Stimulated activated naive CD8-positive, alpha-beta T cell treated with anti-CD3 and anti-CD28 coated beads, Interleukin-15, Interleukin-2, amounts not matched to agents 100 U/mL and 50 U/mL, for 24 hours (primary cell): Measurements from ENCODE around the gene PALLD.
A peak's percentile ranks its signal among the peaks of the same experiment; 100 is the strongest.

Source experiments
- ATAC-seq: fragments of 150-1000 bp; cut with Tn5 transposase; one replicate; pipeline ENCODE4 v1.10.0; 2021
- DNase-seq: peaks from one replicate; pipeline ENCODE4 v3.0.0; 2021

Gene PALLD

GRCh38 chr4:168527560-168527959 lies 30.7 kb downstream of the PALLD start:
- DNase-seq = no peak
- no peak for ATAC-seq

GRCh38 chr4:168528131-168528949 lies 31.5 kb downstream of the PALLD start:
- DNase-seq (no peak), ATAC-seq (no peak)

GRCh38 chr4:168529257-168529656 lies 32.4 kb downstream of the PALLD start:
- DNase-seq = no peak
- ATAC-seq = no peak

GRCh38 chr4:168531305-168531704 lies 34.5 kb downstream of the PALLD start:
- ATAC-seq = no peak
- no peak for DNase-seq

GRCh38 chr4:168534535-168534934 lies 37.7 kb downstream of the PALLD start:
- DNase-seq (no peak), ATAC-seq (no peak)

- DNase-seq (no peak), ATAC-seq (no peak)
These were observed 38.8 kb downstream of the PALLD start for GRCh38 chr4:168535689-168536088.

- ATAC-seq (no peak), DNase-seq (no peak)
These were observed 39.6 kb downstream of the PALLD start for GRCh38 chr4:168536448-168536847.

- ATAC-seq (no peak), DNase-seq (no peak)
These were observed 40.2 kb downstream of the PALLD start for GRCh38 chr4:168537086-168537485.

GRCh38 chr4:168537571-168537970 lies 40.7 kb downstream of the PALLD start:
- DNase-seq (no peak), ATAC-seq (no peak)

- no peak for ATAC-seq
- no peak for DNase-seq
These were observed 41.8 kb downstream of the PALLD start for GRCh38 chr4:168538632-168539031.

- no peak for DNase-seq
- ATAC-seq = peak; percentile 28
These were observed 43.2 kb downstream of the PALLD start for GRCh38 chr4:168540086-168540485.

- DNase-seq (no peak), ATAC-seq (no peak)
These were observed 43.8 kb downstream of the PALLD start for GRCh38 chr4:168540503-168541265.

- ATAC-seq = no peak
- no peak for DNase-seq
These were observed 44.6 kb downstream of the PALLD start for GRCh38 chr4:168541266-168541953.

- no peak for DNase-seq
- ATAC-seq = no peak
These were observed 52.3 kb downstream of the PALLD start for GRCh38 chr4:168549143-168549542.

- no peak for DNase-seq
- no peak for ATAC-seq
These were observed 53.4 kb downstream of the PALLD start for GRCh38 chr4:168550064-168550766.

- DNase-seq (no peak), ATAC-seq (no peak)
These were observed 54.4 kb downstream of the PALLD start for GRCh38 chr4:168551211-168551610.

- DNase-seq (no peak), ATAC-seq (peak; percentile 65)
These were observed 55.3 kb downstream of the PALLD start for GRCh38 chr4:168551945-168552695.

GRCh38 chr4:168553714-168554370 lies 57.0 kb downstream of the PALLD start:
- ATAC-seq = no peak
- DNase-seq = no peak

- ATAC-seq = no peak
- DNase-seq = no peak
These were observed 58.6 kb downstream of the PALLD start for GRCh38 chr4:168555437-168555836.

- ATAC-seq = no peak
- DNase-seq = no peak
These were observed 60.8 kb downstream of the PALLD start for GRCh38 chr4:168557658-168558057.

- ATAC-seq (no peak), DNase-seq (no peak)
These were observed 61.7 kb downstream of the PALLD start for GRCh38 chr4:168558599-168558998.
